ENCODE results near the gene ENTREP3.

DNA sequence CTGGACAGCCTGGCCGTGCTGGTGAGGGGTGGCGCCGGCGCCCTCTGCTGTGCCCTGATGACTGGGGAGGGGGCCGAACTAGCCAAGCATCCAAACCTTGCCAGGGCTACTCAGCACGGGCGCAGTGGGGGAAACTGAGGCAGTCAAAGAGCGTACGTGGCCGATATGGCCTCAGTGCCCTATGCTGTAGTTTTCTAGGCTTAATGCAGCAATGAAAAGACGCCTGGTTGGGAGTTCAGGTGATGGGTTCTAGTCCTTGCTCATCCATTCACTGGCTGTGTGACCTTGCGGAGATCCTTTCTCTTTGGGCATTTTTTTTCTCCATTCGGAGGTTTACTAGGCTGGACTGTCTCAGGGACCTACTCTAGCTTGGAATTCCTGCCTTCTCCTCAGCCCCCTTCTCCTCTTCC is 46.0 kb downstream of the ENTREP3 start:
- TF ChIP-seq POLR2A (IDR thresholded peaks at IDR 0.05; ENCODE audit: low read depth, low read length) (no peak), POLR2AphosphoS5 (IDR thresholded peaks at IDR 0.05; ENCODE audit: low read depth, low read length) (no peak), TAF1 (IDR thresholded peaks at IDR 0.05; ENCODE audit: borderline replicate concordance, low read depth, low read length) (no peak)

All from GM12892 (cell line).